HG02981 (cell line): ENCODE results near the gene SLC38A9.
"Not testable (repeated sequence)": the region's sequence is repeated elsewhere in the genome, so short reads cannot be mapped to it uniquely, and the experiment has no call there.

Source experiments
- ATAC-seq: cut with Tn5 transposase; IDR thresholded peaks from one replicate; pipeline ENCODE4 v1.9.1; 2021; ENCODE audit warnings: mild to moderate bottlenecking, moderate library complexity; ENCODE audit not compliant: unreplicated experiment

SLC38A9 gene

GRCh38 chr5:55706230-55706629 is 5.9 kb downstream of the SLC38A9 start:
- ATAC-seq, result no peak

- no peak for ATAC-seq
Measured at GRCh38 chr5:55702598-55703345, 9.4 kb downstream of the SLC38A9 start.

GRCh38 chr5:55701462-55702103 is 10.5 kb downstream of the SLC38A9 start:
- no peak for ATAC-seq

GRCh38 chr5:55700745-55701144 is 11.4 kb downstream of the SLC38A9 start:
- no peak for ATAC-seq

GRCh38 chr5:55699041-55699688 is 13.0 kb downstream of the SLC38A9 start:
- ATAC-seq, result peak; percentile 71

GRCh38 chr5:55696704-55697103 is 15.4 kb downstream of the SLC38A9 start:
- not testable (repeated sequence) for ATAC-seq

- ATAC-seq, result no peak
Measured at GRCh38 chr5:55694152-55694830, 17.8 kb downstream of the SLC38A9 start.

- ATAC-seq, result no peak
Measured at GRCh38 chr5:55692509-55692908, 19.6 kb downstream of the SLC38A9 start.

GRCh38 chr5:55692106-55692417 is 20.1 kb downstream of the SLC38A9 start:
- ATAC-seq, result no peak

GRCh38 chr5:55691265-55692105 is 20.6 kb downstream of the SLC38A9 start:
- ATAC-seq, result no peak

- no peak for ATAC-seq
Measured at GRCh38 chr5:55682071-55682470, 30.1 kb downstream of the SLC38A9 start.

GRCh38 chr5:55681301-55681700 is 30.8 kb downstream of the SLC38A9 start:
- ATAC-seq, result no peak

- no peak for ATAC-seq
Measured at GRCh38 chr5:55680353-55680752, 31.8 kb downstream of the SLC38A9 start.

GRCh38 chr5:55679556-55679955 is 32.6 kb downstream of the SLC38A9 start:
- no peak for ATAC-seq

GRCh38 chr5:55675119-55675518 is 37.0 kb downstream of the SLC38A9 start:
- ATAC-seq, result no peak

GRCh38 chr5:55674340-55674739 is 37.8 kb downstream of the SLC38A9 start:
- ATAC-seq, result no peak

- no peak for ATAC-seq
Measured at GRCh38 chr5:55672477-55672911, 39.6 kb downstream of the SLC38A9 start.

- no peak for ATAC-seq
Measured at GRCh38 chr5:55671975-55672374, 40.1 kb downstream of the SLC38A9 start.

GRCh38 chr5:55668356-55668755 is 43.8 kb downstream of the SLC38A9 start:
- ATAC-seq, result no peak

GRCh38 chr5:55667938-55668337 is 44.2 kb downstream of the SLC38A9 start:
- no peak for ATAC-seq

- no peak for ATAC-seq
Measured at GRCh38 chr5:55665065-55665464, 47.1 kb downstream of the SLC38A9 start.
